Endothelial cell of umbilical vein (primary cell): ENCODE measurements around the gene CACNB4. TPM values are rescaled to one million over a fixed set of nuclear protein-coding genes. Genes with fewer than 3 reads are reported as not detected.

Experiments
- BruUV-seq: library from RNA; stranded (reverse); fragments of 400-500 nt; replicated peaks from 2 replicates; lab custom pipeline; 2021; lab: Mats Ljungman, UMichigan
- CTCF ChIA-PET: fragments of 300-600, 350-600 bp; sonication (Branson Sonifier 250); formaldehyde crosslinking; loops from one replicate; lab custom pipeline; 2021; ENCODE audit warnings: antibody characterized with exemption, inconsistent platforms; lab: Charles Lee
- POLR2A ChIA-PET: fragments of 300-600, 350-600 bp; sonication (Branson Sonifier 250); formaldehyde crosslinking; loops from one replicate; lab custom pipeline; 2021; ENCODE audit warnings: antibody characterized with exemption, inconsistent platforms; lab: Charles Lee
- DNase-seq: peaks from one replicate; pipeline ENCODE4 v3.0.0-alpha.2; 2011; ENCODE audit warnings: low read depth, low spot score
- FAIRE-seq: peaks from 2 replicates; lab custom pipeline; 2011; peaks lifted over from hg19 to GRCh38; lab: Jason Lieb, UNC
- H2AFZ ChIP-seq: 2 replicates; pipeline ENCODE4 v1.6.0; 2012; ENCODE audit warnings: low read depth, low read length, control low read depth, inconsistent platforms
- H3K27ac ChIP-seq: 2 replicates; pipeline ENCODE4 v1.5.1; 2011; ENCODE audit warnings: low read depth, mild to moderate bottlenecking, control low read depth, low read length, moderate library complexity; ENCODE audit not compliant: insufficient read depth
- H3K27me3 ChIP-seq, 2 experiments: 2 replicates each; pipeline versions ENCODE4 v1.6.0 to v1.6.1; 2011; ENCODE audit warnings: low read length in 2 of 2, mixed read lengths in 1 of 2; ENCODE audit not compliant: control insufficient read depth in 2 of 2, insufficient read depth in 2 of 2
- H3K36me3 ChIP-seq, 2 experiments: 2 replicates in 1 of 2; 3 replicates in 1 of 2; pipeline ENCODE4 v1.5.1; 2011; ENCODE audit warnings: low read length in 2 of 2, mild to moderate bottlenecking in 1 of 2, moderate library complexity in 1 of 2; ENCODE audit not compliant: control insufficient read depth in 2 of 2, insufficient read depth in 2 of 2; ENCODE audit errors: extremely low read depth in 1 of 2
- H3K4me1 ChIP-seq: 3 replicates; pipeline ENCODE4 v1.5.1; 2011; ENCODE audit warnings: mild to moderate bottlenecking, low read length; ENCODE audit not compliant: control insufficient read depth, insufficient read depth; ENCODE audit errors: extremely low read depth
- H3K4me2 ChIP-seq: 2 replicates; pipeline ENCODE4 v1.6.1; 2011; ENCODE audit warnings: low read length, control low read depth, mixed read lengths; ENCODE audit not compliant: insufficient read depth
- H3K4me3 ChIP-seq, 3 experiments: fragments of 200-600 bp in 1 of 3; sonication (generic), shearing (Covaris generic) in 1 of 3; replicated peaks in 1 of 3; 2 replicates each; pipeline ENCODE4 v1.5.1; 2011 to 2016; ENCODE audit warnings: control low read depth in 3 of 3, low read length in 3 of 3, mild to moderate bottlenecking in 2 of 3, inconsistent platforms in 1 of 3, low read depth in 1 of 3, moderate library complexity in 1 of 3; ENCODE audit not compliant: insufficient read depth in 1 of 3
- H3K79me2 ChIP-seq: 2 replicates; pipeline ENCODE4 v1.6.0; 2012; ENCODE audit warnings: low read length, inconsistent platforms; ENCODE audit not compliant: control insufficient read depth, insufficient read depth
- H3K9ac ChIP-seq: replicated peaks from 2 replicates; pipeline ENCODE3; 2011; ENCODE audit warnings: low read length, control low read depth; ENCODE audit not compliant: insufficient read depth; ENCODE audit errors: extremely low read depth
- H3K9me1 ChIP-seq: replicated peaks from 3 replicates; pipeline ENCODE4 v1.6.0; 2011; ENCODE audit warnings: mild to moderate bottlenecking, low read length; ENCODE audit not compliant: control insufficient read depth, insufficient read depth; ENCODE audit errors: extremely low read depth
- H3K9me3 ChIP-seq: replicated peaks from 2 replicates; pipeline ENCODE4 v1.5.1; 2012; ENCODE audit warnings: low read length, inconsistent platforms; ENCODE audit not compliant: control insufficient read depth, insufficient read depth
- H4K20me1 ChIP-seq: replicated peaks from 2 replicates; pipeline ENCODE3; 2011; ENCODE audit warnings: mild to moderate bottlenecking, low read length; ENCODE audit not compliant: control insufficient read depth, insufficient read depth; ENCODE audit errors: extremely low read depth
- CTCF ChIP-seq, 2 donors: IDR thresholded peaks; 1 replicate in 1 of 2; 2 replicates in 1 of 2; pipeline ENCODE4 v1.5.1; 2011; ENCODE audit warnings: low read length in 2 of 2, mild to moderate bottlenecking in 2 of 2, moderate library complexity in 2 of 2, control low read depth in 1 of 2, inconsistent platforms in 1 of 2, low read depth in 1 of 2; ENCODE audit not compliant: insufficient read depth in 1 of 2; ENCODE audit errors: extremely low read depth in 1 of 2
- EZH2 ChIP-seq: IDR thresholded peaks from 2 replicates; pipeline ENCODE4 v1.6.1; 2012; ENCODE audit warnings: borderline replicate concordance, low read depth, mild to moderate bottlenecking, moderate library complexity, low read length, inconsistent platforms; ENCODE audit not compliant: severe bottlenecking
- FOS ChIP-seq: IDR thresholded peaks from 2 replicates; pipeline ENCODE4 v1.6.1; 2011; ENCODE audit warnings: mild to moderate bottlenecking, low read length, moderate library complexity, borderline replicate concordance; ENCODE audit not compliant: insufficient read depth
- GATA2 ChIP-seq: IDR thresholded peaks from 2 replicates; pipeline ENCODE4 v1.7.0; 2011; ENCODE audit warnings: low read depth, mild to moderate bottlenecking, moderate library complexity, mixed read lengths, low read length; ENCODE audit not compliant: insufficient read length, insufficient read depth
- JUN ChIP-seq: IDR thresholded peaks from 2 replicates; pipeline ENCODE4 v1.6.1; 2011; ENCODE audit warnings: borderline replicate concordance, low read depth; ENCODE audit not compliant: insufficient read length, insufficient read depth
- MAX ChIP-seq: IDR thresholded peaks from 2 replicates; pipeline ENCODE4 v1.6.1; 2011; ENCODE audit not compliant: insufficient read depth, insufficient read length
- MYC ChIP-seq: IDR thresholded peaks from one replicate; pipeline ENCODE4 v1.6.1; 2011; ENCODE audit warnings: mild to moderate bottlenecking, low read depth, low read length
- POLR2A ChIP-seq: IDR thresholded peaks from 2 replicates; pipeline ENCODE4 v1.6.1; 2012; ENCODE audit warnings: low read depth, mild to moderate bottlenecking, control low read depth, low read length
- POLR2AphosphoS5 ChIP-seq: IDR thresholded peaks from 2 replicates; pipeline ENCODE4 v1.6.1; 2012; ENCODE audit warnings: low read depth, mild to moderate bottlenecking, control low read depth, low read length, moderate library complexity; ENCODE audit not compliant: insufficient read depth
- dilution Hi-C: fragments of 300-500 bp; cut with MboI; formaldehyde crosslinking; loops from one replicate; pipeline ENCODE4 v1.15.0; 2019; ENCODE audit warnings: low sequenced_read_pairs; ENCODE audit not compliant: extremely low pct_ligation_motif_present
- intact Hi-C: fragments of 100-400 bp; cut with micrococcal nuclease; formaldehyde crosslinking; loops from one replicate; pipeline ENCODE4 v1.10.0; 2022
- polyA plus RNA-seq, 4 experiments: library from polyadenylated mRNA; depleted of rRNA in 3 of 4; stranded (reverse) in 3 of 4; unstranded in 1 of 4; fragments of >200 nt; gene quantifications; 2 replicates each; pipeline versions ENCODE4 v1.2.1 to v1.2.3, GENCODE V29; 2011 to 2012; ENCODE audit warnings: missing spikeins in 1 of 4
- total RNA-seq: library from RNA; stranded (reverse); gene quantifications from 2 replicates; pipeline ENCODE4 v1.2.3, GENCODE V29; 2021

CACNB4 gene
- total and polyA plus RNA-seq, 2 donors (not counting 3 experiments of a cell fraction or from before 2014, with no cell fraction given) = 0.23 to 0.58 TPM

GRCh38 chr2:151841047-151841424, 257.8 kb downstream of the CACNB4 start:
- ChIA-PET POLR2A (no interaction called here), CTCF (no interaction called here)
- H4K20me1 ChIP-seq = no peaks in the 10 kb centered on the region
- no peaks in the 10 kb centered on the region for H3K36me3 ChIP-seq
- H3K9me3 ChIP-seq = no peaks in the 10 kb centered on the region
- H3K4me1 ChIP-seq = peaks cover 20% of the 10 kb centered on the region
- dilution Hi-C loops (no loop called here), intact Hi-C loops (no loop called here)
- no peak overlapping the region for H3K4me3 ChIP-seq
- H3K27ac ChIP-seq = no peak overlapping the region
- no peak for TF ChIP-seq MYC
- no peak for TF ChIP-seq POLR2AphosphoS5
- no peak for TF ChIP-seq JUN
- TF ChIP-seq FOS = no peak
- no peak for TF ChIP-seq GATA2
- no peak for TF ChIP-seq POLR2A
- TF ChIP-seq MAX = no peak
- TF ChIP-seq CTCF (IDR thresholded peaks at IDR 0.05; ENCODE audit: extremely low read depth in 1 of 2, insufficient read depth in 1 of 2, low read depth in 1 of 2, low read length in 2 of 2) = no peak
- no peak for TF ChIP-seq EZH2
- H2AFZ ChIP-seq = no peak overlapping the region
- no peak overlapping the region for H3K4me2 ChIP-seq
- H3K9me1 ChIP-seq = no peaks in the 10 kb centered on the region
- FAIRE-seq = no peak
- H3K9ac ChIP-seq = no peak overlapping the region
- H3K27me3 ChIP-seq = no peaks in the 10 kb centered on the region
- no peaks in the 10 kb centered on the region for H3K79me2 ChIP-seq
- BruUV-seq = no TSS peak
- no peak for DNase-seq
